Measurements from ENCODE around the gene MTFR2.
"Not testable (repeated sequence)": the region's sequence is repeated elsewhere in the genome, so short reads cannot be mapped to it uniquely, and the experiment has no call there.

Gene MTFR2

GRCh38 chr6:136236466-136237293, 13.4 kb downstream of the MTFR2 start:
- DNase-seq = no peak

GRCh38 chr6:136235233-136235564, 14.9 kb downstream of the MTFR2 start:
- no peak for DNase-seq

- DNase-seq = no peak
Observed at GRCh38 chr6:136232701-136233100, 17.4 kb downstream of the MTFR2 start.

- DNase-seq = no peak
Observed at GRCh38 chr6:136230219-136230853, 19.8 kb downstream of the MTFR2 start.

GRCh38 chr6:136228814-136229213, 21.3 kb downstream of the MTFR2 start:
- no peak for DNase-seq

GRCh38 chr6:136226674-136227377, 23.3 kb downstream of the MTFR2 start:
- DNase-seq = no peak

- peak in 35 of 56 donors; percentile 0 to 74 (median 12) for DNase-seq
Observed at GRCh38 chr6:136226027-136226673, 24.0 kb downstream of the MTFR2 start.

GRCh38 chr6:136225496-136225895, 24.6 kb downstream of the MTFR2 start:
- no peak for DNase-seq

- not testable (repeated sequence) for DNase-seq
Observed at GRCh38 chr6:136224974-136225373, 25.1 kb downstream of the MTFR2 start.

GRCh38 chr6:136216503-136217401, 33.4 kb downstream of the MTFR2 start:
- no peak for DNase-seq

GRCh38 chr6:136213853-136214252, 36.3 kb downstream of the MTFR2 start:
- no peak for DNase-seq

GRCh38 chr6:136213012-136213539, 37.0 kb downstream of the MTFR2 start:
- DNase-seq = no peak

- DNase-seq = no peak
Observed at GRCh38 chr6:136212608-136213007, 37.5 kb downstream of the MTFR2 start.

- no peak for DNase-seq
Observed at GRCh38 chr6:136210398-136211165, 39.5 kb downstream of the MTFR2 start.

GRCh38 chr6:136209496-136209895, 40.6 kb downstream of the MTFR2 start:
- no peak for DNase-seq

- no peak for DNase-seq
Observed at GRCh38 chr6:136208783-136209182, 41.3 kb downstream of the MTFR2 start.

- DNase-seq = no peak
Observed at GRCh38 chr6:136201732-136202131, 48.4 kb downstream of the MTFR2 start.

GRCh38 chr6:136192902-136193301, 57.2 kb downstream of the MTFR2 start:
- no peak for DNase-seq

- no peak for DNase-seq
Observed at GRCh38 chr6:136191606-136192312, 58.4 kb downstream of the MTFR2 start.
